ENCODE results near the gene MLIP. TPM values are rescaled to one million over a fixed set of nuclear protein-coding genes. Genes with fewer than 3 reads are reported as not detected.

MLIP gene
- total RNA-seq, 1 experiment from 2014 or later: not detected

DNA sequence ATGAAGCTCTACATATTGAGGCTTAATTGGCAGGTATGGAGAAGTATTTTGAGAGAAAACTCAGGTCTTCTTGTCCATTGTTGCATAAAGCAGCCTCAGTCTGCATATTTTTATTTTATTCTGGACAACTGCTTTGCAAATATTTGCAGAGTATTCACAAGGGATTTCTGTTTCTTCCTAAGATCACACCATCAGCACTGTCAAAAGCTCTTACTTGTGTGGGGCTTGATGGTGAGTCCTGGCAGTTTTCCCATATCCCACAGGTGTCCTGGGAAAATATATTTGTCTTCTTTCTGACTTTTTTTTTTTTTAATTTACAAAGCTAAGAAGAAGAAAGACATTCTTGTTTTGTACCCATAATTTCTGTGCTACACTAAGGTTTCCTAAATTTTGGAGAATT lies 16.9 kb upstream of the MLIP start:
- in situ Hi-C loops (cut with HindIII; ENCODE audit: low sequenced_read_pairs): no loop called here
- no peak for DNase-seq (ENCODE audit: low spot score)

DNA sequence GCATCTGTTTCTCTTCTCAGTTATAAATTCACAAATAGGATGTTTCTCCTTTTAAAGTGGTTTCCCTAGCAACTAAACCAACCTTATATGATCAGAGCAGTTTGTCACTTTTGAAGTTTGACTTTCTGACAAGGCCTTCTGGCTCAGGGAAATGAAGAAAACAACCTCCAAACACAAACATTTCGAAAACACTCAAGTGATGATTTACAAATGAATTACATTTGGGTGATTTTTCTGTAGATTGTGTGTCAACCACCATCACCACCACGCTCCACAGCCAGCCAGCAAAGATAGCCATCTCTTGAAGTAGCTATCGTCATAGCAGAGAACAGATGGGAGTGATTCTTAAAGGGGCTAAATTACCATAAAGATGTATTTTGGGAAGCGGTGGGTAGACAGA lies 16.5 kb upstream of the MLIP start:
- in situ Hi-C loops (cut with HindIII; ENCODE audit: low sequenced_read_pairs): no loop called here
- DNase-seq (ENCODE audit: low spot score): no peak

DNA sequence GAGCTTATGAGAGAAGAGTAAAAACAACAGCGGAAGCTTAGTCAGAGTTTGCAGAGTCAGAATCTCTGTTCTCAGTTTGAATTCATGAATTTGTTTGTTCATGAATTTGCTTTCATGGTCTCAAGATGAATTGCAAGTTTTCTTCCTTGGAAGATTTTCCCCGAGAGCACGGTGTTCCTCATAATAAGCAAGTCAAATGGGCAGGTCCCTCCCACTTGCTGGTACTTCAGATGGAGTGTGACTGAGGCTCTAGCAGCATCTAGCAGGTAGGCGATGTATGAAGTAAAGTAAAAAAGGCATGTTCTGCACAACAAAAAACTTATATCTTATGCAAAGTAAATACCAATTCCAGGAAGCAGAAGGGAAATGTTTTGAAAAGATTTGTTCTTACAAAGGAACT lies 15.5 kb upstream of the MLIP start:
- no peak for DNase-seq (ENCODE audit: low spot score)
- in situ Hi-C loops (cut with HindIII; ENCODE audit: low sequenced_read_pairs): no loop called here

DNA sequence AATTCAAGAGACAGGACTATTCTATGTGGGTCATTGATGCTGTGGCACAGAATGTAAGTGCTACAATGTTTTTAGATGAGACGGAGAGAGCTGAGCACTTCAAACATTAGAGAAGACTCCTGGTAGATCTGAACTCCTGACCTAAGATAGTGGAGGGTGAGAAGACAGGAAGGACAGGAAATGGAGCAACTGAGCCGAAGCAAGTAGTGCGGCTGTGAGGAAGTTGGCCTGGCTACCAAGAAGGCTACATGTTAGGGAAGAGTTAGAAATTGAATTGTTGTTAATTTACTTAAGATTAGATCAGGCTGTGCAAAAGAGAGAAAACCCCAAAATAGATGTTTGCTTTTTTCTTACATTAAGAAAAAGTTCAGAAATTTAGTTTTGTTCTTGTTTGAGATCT lies 14.4 kb upstream of the MLIP start:
- DNase-seq (ENCODE audit: low spot score): no peak
- in situ Hi-C loops (cut with HindIII; ENCODE audit: low sequenced_read_pairs): no loop called here

DNA sequence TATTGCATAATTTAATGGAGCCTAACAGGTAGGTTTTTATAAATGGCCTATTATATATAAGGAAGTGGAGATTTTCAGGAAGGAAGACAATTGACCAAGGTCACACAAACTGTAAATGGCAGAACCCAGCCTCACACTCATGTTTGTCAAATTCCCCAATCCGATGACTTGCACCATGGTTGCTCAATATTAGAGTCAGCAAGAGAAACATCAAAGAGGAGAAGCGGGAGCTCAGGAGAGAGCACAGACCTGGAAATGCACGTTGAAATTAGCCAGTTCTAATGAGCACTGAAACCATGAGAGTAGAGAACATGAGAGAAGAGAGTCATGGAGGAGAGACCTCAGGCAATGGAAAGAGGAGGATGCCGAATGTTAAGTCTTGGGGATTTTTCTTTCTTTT lies 13.5 kb upstream of the MLIP start:
- no peak for DNase-seq (ENCODE audit: low spot score)
- in situ Hi-C loops (cut with HindIII; ENCODE audit: low sequenced_read_pairs): no loop called here

DNA sequence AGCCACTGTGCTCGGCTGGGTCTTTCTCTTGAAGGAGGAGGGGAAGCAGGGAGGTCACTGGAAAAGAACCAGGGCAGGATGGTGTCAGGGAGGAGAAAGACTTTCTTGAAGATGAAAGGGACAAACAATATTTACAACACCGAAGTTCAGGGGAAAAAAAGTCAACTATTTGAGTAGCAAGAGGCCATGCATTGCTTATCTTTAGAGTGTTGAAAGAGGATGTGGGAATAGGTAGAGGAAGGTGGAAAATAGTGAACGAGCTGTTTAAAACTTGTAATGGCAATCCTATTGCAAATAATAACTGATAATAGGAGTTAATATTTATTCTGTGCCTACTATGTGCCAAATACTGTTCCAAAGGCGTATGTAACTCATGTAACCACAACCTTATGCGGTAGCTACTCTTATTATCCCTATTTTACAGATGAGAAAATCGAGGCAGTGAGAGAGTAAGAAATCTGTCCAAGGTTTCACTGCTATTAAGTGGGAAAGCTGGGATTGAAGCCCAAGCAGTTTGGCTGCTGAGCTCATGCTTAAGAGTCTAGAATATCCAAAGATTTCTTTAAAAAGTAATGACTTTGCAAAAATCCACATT lies 12.7 kb upstream of the MLIP start:
- in situ Hi-C loops (cut with HindIII; ENCODE audit: low sequenced_read_pairs): no loop called here
- DNase-seq (ENCODE audit: low spot score): no peak

DNA sequence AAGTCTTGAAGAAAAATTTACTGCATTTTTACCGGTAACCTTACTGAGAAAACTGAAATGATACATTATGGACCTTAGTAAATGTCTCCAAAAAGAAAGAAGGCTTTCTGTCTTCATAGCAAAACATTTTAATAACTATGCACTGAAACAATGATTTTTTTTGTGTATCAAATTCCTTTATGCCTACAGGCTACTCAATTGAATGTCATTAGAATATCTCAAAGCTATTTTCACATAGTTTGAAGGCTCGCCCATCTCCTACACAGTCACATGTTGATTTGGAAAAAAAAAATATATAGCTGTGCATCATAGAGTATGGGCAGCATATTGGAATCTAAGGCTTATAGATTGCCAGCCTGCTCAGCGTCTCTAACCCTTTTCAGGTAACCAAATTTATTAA lies 12.0 kb upstream of the MLIP start:
- in situ Hi-C loops (cut with HindIII; ENCODE audit: low sequenced_read_pairs): no loop called here
- DNase-seq (ENCODE audit: low spot score): no peak

DNA sequence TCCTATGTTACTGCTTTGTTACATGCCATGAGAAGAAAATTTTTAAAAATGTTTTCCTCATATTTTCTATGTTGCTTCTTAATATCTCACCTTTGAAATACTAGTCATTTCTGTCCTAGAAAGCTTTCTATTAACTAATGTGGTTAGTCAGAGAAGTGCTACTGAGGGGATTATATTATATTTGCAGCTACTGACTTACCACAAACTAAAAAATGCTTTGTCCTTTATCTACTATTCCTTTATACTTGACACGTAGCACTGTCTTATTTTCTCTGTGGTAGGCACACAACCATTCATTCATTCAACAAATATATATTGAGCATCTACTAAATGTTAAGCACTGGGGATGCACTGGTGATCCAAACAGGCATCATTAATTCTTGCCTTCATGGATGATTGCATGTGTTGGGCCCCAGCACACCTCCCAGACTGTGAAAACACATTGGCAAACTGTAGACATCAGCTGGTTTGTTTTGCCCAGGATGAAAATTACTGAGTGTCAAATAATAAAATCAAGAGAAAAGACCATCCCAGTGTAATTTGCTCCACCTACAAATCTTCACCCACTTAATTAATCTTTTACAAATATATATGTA lies 10.7 kb upstream of the MLIP start:
- in situ Hi-C loops (cut with HindIII; ENCODE audit: low sequenced_read_pairs): no loop called here

DNA sequence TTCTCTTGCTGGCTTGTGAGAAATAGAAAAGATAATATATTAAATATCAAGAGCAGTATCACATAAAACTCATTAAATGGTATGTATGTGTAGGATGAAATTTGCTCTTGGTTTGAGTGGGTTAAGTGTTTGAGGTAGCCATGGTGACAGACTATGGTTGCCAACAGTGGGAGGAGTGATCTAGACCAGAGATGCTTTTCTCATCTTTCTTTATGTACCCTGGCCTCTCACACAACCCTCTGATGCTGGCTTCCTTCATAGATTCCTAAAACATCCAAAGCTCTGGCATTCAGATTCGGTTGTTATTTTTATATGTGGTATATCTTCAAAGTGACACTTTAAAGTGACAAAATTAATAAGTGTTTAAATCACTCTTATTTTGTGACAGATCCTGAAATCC lies 9.0 kb upstream of the MLIP start:
- DNase-seq (ENCODE audit: low spot score): no peak
- in situ Hi-C loops (cut with HindIII; ENCODE audit: low sequenced_read_pairs): no loop called here

More for the DNA sequence above, 10.7 kb upstream of the MLIP start:
- DNase-seq (ENCODE audit: low spot score): no peak

DNA sequence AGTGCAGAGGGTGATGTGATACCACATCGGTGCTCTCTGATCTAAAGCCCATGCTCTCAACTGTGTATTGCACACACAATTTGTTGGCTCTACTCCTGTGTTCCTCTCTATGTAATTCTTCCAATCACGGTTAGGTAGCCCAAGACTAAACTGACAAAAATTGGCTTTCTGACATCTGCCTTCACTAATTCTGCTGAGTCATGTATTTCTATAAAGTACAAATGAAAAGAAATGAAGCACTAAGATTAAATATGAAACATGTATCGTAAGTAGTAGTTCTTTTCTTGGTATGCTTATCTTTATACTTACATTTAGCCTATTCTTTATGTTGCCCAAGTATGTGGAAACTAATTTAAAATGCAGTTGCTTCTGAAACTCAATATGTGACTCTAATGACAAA lies 7.7 kb upstream of the MLIP start:
- in situ Hi-C loops (cut with HindIII; ENCODE audit: low sequenced_read_pairs): no loop called here
- no peak for DNase-seq (ENCODE audit: low spot score)

DNA sequence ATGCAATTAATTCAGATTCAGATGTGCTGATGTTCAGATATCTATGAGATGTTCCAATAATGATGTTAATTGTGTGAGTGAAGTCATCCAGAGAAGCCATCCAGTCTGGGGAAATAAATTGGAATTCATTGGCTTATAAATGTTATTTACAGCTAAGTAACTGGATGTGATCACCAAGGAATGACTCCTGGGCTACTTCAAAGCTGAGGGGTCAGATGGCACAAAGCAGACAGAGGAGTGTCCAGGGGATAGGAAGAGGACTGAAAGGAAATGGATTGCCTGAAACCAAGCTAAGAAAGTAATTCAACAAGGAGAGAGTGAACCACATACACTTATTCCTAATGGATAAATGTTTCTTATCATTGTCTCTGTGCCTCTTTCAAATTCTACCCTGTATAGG lies 4.5 kb upstream of the MLIP start:
- in situ Hi-C loops (cut with HindIII; ENCODE audit: low sequenced_read_pairs): no loop called here
- DNase-seq (ENCODE audit: low spot score): no peak

DNA sequence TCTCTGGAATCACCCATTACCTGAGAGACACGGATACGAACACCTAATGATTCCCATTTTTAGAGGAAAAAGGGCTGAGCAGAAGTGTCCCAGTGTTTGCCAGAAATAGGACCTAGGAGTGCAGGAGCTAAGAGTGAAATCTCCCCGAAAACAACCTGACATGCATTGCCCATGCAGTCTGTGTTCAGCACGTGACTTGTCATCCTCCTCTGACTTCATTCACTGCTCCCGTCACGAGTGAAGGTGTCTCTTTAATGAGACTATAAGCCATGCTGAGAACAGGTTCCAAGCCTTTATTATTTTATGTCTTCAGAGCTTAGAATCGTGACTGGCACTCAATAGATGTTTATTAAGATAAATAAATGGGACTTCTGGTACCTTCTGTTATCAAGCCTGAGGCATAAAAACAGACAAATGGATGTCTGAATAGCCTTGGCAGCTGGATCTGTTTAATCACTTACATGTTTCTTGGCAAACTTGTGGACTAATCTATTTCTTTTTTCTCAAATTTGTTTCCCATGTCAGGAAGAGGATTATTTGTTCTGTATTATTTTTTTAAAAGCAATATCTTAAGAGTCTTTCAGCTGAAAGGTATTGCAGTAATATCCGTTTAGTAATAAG lies 3.7 kb upstream of the MLIP start:
- DNase-seq (ENCODE audit: low spot score): no peak
- in situ Hi-C loops (cut with HindIII; ENCODE audit: low sequenced_read_pairs): no loop called here

DNA sequence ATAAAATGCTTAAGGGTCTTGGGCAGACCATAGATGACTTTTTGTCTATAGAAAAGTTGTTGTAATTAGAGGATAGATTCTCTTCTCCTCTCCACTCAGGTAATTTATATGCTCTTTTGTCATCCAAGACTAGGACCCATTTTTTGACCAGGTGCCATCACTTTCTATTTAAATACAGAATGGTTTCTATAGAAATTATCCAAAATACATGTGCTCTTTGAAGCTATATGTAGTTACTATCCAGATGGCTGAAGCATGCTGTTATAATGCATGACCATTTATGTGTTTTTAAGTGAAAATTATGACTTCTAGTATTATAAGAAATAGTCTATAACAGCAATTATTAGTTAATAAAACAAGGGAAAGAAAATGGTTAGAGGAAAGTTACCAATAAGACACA lies 3.0 kb upstream of the MLIP start:
- no peak for DNase-seq (ENCODE audit: low spot score)
- in situ Hi-C loops (cut with HindIII; ENCODE audit: low sequenced_read_pairs): no loop called here

DNA sequence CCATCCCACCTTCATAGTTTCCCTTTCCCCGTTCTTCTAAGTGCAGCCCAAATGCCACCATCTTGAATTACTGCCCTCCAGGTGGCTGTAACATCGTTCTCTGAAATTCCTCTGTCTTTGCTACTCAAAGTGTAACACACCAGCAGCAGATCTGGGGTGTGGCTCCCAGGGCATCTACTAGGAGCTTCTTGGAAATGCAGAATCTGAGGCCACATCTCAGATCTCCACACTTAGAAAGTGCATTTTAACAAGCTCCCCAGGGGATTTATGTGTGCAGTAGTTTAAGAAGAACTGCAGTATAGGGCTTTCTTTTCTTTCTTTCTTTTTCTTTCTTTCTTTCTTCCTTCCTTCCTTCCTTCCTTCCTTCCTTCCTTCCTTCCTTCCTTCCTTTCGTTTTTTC lies 1.7 kb upstream of the MLIP start:
- in situ Hi-C loops (cut with HindIII; ENCODE audit: low sequenced_read_pairs): no loop called here
- DNase-seq (ENCODE audit: low spot score): no peak

DNA sequence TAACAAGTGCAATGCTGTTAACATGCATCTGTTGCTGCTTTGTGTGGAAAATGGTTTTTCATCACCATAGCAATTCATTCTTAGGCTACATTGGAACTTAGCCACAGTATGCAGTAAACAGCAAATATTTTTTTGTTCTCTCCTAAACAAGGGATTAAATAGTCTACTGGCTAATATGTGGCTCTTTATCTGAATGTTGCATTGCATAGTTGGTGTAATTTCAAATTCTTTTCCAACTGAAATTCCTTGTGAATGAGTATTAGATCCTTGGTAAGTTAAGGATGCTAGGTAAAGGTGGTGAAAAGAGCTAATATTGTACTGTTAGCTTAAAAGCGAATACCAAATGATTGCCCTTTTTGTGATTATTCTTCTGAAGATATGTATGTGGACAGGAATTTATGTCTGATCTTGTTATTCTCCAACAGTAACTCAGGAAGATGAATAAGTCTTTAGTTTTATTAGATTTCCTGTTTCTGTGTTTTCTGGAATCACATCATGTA lies 958 bp downstream of the MLIP start:
- in situ Hi-C loops (cut with HindIII; ENCODE audit: low sequenced_read_pairs): no loop called here
- no peak for DNase-seq (ENCODE audit: low spot score)

DNA sequence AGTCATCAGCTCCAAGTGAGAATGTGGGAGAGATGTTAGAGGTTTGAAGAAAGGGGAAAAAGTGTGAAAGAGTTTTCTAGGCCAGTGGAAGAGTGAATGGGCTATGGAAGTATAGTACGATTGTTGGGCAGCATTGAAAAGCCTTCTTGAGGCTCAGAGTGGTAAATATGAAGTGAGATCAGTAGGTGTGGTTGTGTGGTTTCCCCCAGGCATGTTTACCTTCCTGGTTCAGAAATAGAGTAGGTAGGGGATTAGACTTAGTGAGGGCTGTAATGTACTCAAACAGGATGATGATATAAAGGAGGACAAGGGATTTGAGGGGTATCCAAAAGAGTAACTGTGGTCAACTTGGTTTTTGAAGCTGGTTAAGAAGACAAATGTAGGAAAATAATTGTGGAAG lies 3.7 kb downstream of the MLIP start:
- no peak for DNase-seq (ENCODE audit: low spot score)
- in situ Hi-C loops (cut with HindIII; ENCODE audit: low sequenced_read_pairs): no loop called here

DNA sequence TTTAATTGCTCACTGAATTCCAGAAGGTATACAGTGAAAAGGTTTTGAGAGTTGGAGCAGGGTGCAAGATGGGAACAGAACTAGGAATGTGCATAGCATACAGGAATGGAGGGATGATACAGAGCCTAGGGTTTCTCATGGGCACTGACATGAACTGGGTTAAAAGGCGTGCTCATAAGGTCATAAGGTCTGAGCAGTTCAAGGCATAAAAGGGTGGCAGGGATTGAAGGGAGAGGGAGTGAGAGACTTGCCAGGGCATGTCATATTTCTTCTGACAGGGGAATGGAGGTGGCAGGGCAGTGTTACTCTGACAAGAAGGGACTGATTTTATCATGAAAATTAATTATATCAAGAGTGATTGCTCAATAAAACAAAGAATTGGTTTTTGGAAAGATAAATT lies 4.7 kb downstream of the MLIP start:
- DNase-seq (ENCODE audit: low spot score): no peak
- in situ Hi-C loops (cut with HindIII; ENCODE audit: low sequenced_read_pairs): no loop called here

DNA sequence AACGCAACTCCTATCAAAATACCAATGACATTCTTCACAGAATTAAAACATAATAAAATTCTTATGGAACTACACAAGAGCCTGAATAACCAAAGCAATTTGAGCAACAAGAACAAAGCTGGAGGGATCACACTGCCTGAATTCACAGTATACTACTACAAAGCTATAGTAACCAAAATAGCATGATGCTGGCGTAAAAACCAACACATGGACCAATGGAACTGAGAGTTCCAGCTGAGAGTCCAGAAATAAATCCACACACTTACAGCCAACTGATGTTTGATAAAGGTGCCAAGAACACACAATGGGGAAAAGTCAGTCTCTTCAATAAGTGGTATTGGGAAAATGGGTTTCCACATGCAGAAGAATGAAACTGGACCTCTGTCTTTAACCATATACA lies 6.9 kb downstream of the MLIP start:
- in situ Hi-C loops (cut with HindIII; ENCODE audit: low sequenced_read_pairs): no loop called here

DNA sequence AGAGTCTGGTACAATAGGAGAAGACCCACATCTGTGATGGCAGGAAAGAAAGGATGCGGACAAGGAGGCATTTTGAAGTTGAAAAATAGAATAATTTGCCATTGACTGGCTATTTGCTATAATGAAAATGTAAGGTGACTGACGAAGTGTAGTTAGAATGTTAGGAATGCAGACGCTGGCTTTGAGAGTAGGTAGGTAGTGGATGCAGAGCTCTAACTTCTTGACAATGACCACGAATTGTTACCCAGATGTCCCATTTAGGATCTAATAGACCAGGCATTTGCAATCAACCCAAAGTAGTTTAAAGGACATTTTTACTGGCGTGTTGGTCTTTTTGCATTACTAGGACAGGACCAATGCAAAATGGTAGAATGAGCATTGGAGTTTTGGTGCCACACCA lies 14.2 kb downstream of the MLIP start:
- DNase-seq (ENCODE audit: low spot score): no peak
- in situ Hi-C loops (cut with HindIII; ENCODE audit: low sequenced_read_pairs): no loop called here

More for the DNA sequence above, 6.9 kb downstream of the MLIP start:
- DNase-seq (ENCODE audit: low spot score): no peak

DNA sequence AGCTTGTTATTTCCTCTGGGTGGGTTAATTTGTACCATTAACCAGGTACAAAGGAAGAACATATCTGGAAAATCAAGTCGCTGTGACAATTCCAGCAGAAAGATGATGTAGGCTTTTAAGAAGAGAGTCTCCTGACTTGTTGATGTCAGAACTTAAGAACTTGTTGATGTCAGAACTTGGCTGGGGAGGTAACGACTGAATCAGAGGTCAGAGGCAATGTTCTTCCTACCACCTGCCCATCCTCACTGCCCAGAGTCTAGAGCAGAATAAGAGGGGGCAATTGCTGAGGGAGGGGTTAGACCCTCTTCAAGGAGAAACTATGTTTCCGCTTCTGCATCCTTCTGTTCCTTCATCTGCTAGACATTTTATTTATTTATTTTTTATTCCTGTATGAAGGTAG lies 18.9 kb downstream of the MLIP start:
- no peak for DNase-seq (ENCODE audit: low spot score)
- in situ Hi-C loops (cut with HindIII; ENCODE audit: low sequenced_read_pairs): no loop called here

DNA sequence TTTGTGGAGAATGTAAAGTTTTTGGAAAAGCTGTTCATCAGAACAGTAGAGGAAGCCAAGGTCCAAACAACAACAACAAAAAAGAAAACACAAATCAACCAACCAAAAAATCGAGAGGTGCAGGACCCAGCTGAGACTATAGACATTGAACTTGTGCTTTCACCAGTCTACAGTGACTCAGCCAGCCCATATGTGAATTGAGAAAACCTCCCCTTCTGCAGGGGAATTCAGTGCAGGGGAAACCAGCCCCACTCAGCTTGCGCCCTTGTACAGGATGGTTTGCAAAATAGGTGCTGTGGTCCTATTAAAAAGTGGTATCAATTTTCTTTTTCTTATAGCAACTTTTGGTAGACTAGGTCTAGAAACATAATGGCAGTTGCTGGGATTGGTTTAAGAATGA lies 21.3 kb downstream of the MLIP start:
- no peak for DNase-seq (ENCODE audit: low spot score)
- in situ Hi-C loops (cut with HindIII; ENCODE audit: low sequenced_read_pairs): no loop called here

Data from G401 (cell line).